Measurements from ENCODE around the gene SFRP5. TPM values are rescaled to one million over a fixed set of nuclear protein-coding genes. Genes with fewer than 3 reads are reported as not detected.

The SFRP5 gene
- total RNA-seq, 3 donors from 2014 or later = 0.29 to 1.8 (median 0.33) TPM

DNA sequence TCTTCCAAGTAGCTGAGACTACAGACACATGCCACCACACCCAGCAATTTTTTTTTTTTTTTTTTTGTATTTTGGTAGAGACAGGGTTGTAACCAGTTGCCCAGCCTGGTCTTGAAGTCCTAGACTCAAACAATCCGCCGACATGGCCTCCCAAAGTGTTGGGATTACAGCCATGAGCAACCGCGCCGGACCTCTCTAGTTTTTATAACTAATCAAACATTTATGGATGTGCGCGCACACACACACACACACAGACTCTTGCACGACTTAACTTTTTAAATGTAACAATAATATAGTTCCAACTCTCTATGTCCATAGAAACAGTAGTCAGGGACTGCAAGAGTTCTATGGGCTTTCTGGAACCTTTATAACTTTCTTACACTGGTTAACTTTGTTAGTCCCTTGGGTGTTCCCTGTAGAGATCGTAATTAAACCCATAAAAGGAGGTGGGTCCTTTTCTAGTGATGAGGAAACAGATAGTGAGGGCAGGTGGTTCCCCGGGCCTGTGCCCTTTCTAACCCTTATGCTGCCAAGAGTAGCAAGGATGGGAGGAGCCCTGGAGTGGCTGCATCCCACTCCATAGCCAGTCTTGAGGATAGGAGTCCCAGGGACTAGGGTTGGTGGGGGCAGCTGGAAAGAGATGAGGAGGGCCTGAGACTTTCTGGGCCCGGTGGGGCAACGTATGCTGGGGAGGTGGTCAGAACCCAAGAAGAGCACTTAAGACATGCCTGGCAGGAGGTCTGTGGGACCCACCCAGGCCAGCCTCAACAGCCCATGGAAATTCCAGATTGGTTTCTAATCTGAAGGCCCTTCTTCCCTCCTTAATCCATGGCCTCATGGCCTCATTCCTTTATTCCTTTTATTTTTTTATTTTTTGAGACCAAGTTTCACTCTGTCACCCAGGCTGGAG is 49.7 kb downstream of the SFRP5 start:
- DNase-seq (ENCODE audit: low spot score in 2 of 2) = no peak
- Histone ChIP-seq H3K4me3 (no peak overlapping the region), H3K36me3 (no peaks in the 10 kb centered on the region), H3K4me1 (peaks cover 10 to 21% of the 10 kb centered on the region in 2 donors), H3K9me3 (no peaks in the 10 kb centered on the region), H3K27ac (peak overlapping the region in 1 of 2 donors; percentile 14), H3K27me3 (no peaks in the 10 kb centered on the region)
- TF ChIP-seq POLR2A (IDR thresholded peaks at IDR 0.05) (no peak), POLR2AphosphoS5 (IDR thresholded peaks at IDR 0.05) (no peak)
- TF ChIP-seq, protein P1, sequence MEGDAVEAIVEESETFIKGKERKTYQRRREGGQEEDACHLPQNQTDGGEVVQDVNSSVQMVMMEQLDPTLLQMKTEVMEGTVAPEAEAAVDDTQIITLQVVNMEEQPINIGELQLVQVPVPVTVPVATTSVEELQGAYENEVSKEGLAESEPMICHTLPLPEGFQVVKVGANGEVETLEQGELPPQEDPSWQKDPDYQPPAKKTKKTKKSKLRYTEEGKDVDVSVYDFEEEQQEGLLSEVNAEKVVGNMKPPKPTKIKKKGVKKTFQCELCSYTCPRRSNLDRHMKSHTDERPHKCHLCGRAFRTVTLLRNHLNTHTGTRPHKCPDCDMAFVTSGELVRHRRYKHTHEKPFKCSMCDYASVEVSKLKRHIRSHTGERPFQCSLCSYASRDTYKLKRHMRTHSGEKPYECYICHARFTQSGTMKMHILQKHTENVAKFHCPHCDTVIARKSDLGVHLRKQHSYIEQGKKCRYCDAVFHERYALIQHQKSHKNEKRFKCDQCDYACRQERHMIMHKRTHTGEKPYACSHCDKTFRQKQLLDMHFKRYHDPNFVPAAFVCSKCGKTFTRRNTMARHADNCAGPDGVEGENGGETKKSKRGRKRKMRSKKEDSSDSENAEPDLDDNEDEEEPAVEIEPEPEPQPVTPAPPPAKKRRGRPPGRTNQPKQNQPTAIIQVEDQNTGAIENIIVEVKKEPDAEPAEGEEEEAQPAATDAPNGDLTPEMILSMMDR (IDR thresholded peaks at IDR 0.05) = no peak
- intact Hi-C loops (cut with DNase I; ENCODE audit: low total_unique reads) = no loop called here

- no peak for DNase-seq (ENCODE audit: low spot score in 2 of 2)
- Histone ChIP-seq H3K27ac (peak overlapping the region; percentile 92 to 93), H3K9me3 (no peaks in the 10 kb centered on the region), H3K36me3 (no peaks in the 10 kb centered on the region), H3K4me1 (peaks cover 15 to 21% of the 10 kb centered on the region in 2 donors), H3K27me3 (no peaks in the 10 kb centered on the region), H3K4me3 (no peak overlapping the region)
- intact Hi-C loops (cut with DNase I; ENCODE audit: low total_unique reads) = loop anchor here (5.0 to 10.0 kb wide), 2 partner anchors 1132 to 1535 kb away; partner anchors contain the start of gene TM9SF3
- no peak for TF ChIP-seq POLR2AphosphoS5 (IDR thresholded peaks at IDR 0.05)
- TF ChIP-seq POLR2A (IDR thresholded peaks at IDR 0.05) = no peak
- TF ChIP-seq, protein P1 (IDR thresholded peaks at IDR 0.05) = no peak
These were observed 52.2 kb downstream of the SFRP5 start for GRCh38 chr10:97719602-97720001.

DNA sequence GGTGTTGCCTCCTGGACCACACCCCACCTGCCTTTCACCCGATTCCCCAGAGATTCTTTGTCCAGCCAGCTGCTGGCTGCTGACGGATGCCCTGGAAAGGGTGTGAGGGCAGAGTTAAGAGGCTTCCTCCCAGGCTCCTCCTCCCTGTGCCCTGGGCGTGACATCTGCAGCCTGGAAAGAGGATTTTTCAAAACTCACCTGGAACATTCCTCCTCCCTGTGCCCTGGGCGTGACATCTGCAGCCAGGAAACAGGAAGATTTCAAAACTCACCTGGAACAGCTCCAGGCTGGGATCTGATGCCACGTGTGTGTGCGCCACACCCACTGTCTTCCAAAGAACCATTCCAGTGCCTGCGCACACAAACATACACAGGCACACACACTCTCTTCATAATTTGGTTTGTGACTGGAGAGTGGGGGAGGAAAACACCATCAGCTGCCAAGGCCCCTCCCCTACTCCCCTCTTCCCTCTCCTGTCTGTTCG is 53.1 kb downstream of the SFRP5 start:
- no peaks in the 10 kb centered on the region for H3K9me3 ChIP-seq
- DNase-seq (ENCODE audit: low spot score in 2 of 2) = peak; percentile 88 to 92
- H3K4me1 ChIP-seq = peaks cover 15 to 21% of the 10 kb centered on the region in 2 donors

DNA sequence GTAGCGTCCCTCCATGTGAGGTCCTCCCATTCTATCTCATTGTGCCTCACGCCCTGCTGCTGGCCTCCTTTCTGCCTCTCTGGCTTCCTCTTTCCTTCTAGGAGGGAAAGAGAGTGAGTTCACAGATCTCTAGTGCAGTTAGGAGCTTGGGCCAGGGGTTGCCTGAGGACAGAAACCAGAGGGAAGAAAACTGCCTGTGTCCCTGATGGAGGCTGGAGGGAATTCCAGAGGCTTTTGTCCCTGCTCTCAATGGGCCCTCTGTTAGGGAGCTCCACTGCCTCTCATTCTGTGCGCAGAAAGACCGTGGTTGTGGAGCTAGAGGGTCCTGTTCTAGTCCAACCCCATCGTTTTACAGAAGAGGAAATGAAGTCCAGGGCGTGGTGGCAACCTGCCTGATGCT is 53.6 kb downstream of the SFRP5 start:
- Histone ChIP-seq H3K9me3 (no peaks in the 10 kb centered on the region), H3K27me3 (no peaks in the 10 kb centered on the region), H3K4me1 (peaks cover 15 to 21% of the 10 kb centered on the region in 2 donors), H3K4me3 (peak overlapping the region in 1 of 3 donors; percentile 41), H3K27ac (peak overlapping the region; percentile 92 to 93), H3K36me3 (no peaks in the 10 kb centered on the region)
- DNase-seq (ENCODE audit: low spot score in 2 of 2) = no peak
- TF ChIP-seq POLR2A (IDR thresholded peaks at IDR 0.05) (no peak), POLR2AphosphoS5 (IDR thresholded peaks at IDR 0.05) (no peak)
- TF ChIP-seq, protein P1 (IDR thresholded peaks at IDR 0.05) = no peak
- intact Hi-C loops (cut with DNase I; ENCODE audit: low total_unique reads) = loop anchor here (5.0 to 10.0 kb wide), 2 partner anchors 1131 to 1537 kb away; partner anchors contain the start of gene TM9SF3

More for the DNA sequence above, 53.1 kb downstream of the SFRP5 start:
- Histone ChIP-seq H3K27ac (peak overlapping the region; percentile 92 to 93), H3K36me3 (no peaks in the 10 kb centered on the region), H3K4me3 (peak overlapping the region in 1 of 3 donors; percentile 41), H3K27me3 (no peaks in the 10 kb centered on the region)
- TF ChIP-seq POLR2AphosphoS5 (IDR thresholded peaks at IDR 0.05) = peak; percentile 37 to 72 (median 57)
- no peak for TF ChIP-seq POLR2A (IDR thresholded peaks at IDR 0.05)
- intact Hi-C loops (cut with DNase I; ENCODE audit: low total_unique reads) = loop anchor here (5.0 to 10.0 kb wide), 2 partner anchors 1131 to 1536 kb away; partner anchors contain the start of gene TM9SF3

DNA sequence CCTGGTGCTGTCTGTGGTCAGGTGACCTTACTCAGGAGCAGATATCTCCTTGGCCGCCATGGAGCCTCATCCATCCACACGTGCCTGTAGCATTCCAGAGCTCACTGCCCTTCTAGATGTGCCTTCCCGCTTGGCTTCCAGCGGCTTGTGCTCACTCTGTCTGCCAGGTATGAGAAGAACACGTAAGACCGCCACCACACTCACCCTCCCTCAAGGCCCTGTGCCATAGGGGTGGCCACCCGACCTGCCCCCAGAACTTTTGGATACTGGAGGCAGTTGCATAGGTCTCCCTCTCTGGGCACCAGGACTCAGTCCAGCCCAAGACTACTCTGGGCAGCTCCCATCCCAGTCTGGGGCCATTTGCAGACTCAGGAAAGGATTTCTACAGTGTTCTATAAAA is 54.2 kb downstream of the SFRP5 start:
- peaks cover 15 to 21% of the 10 kb centered on the region in 2 donors for H3K4me1 ChIP-seq
- H3K9me3 ChIP-seq = no peaks in the 10 kb centered on the region
- no peaks in the 10 kb centered on the region for H3K27me3 ChIP-seq
- intact Hi-C loops (cut with DNase I; ENCODE audit: low total_unique reads) = loop anchor here (5.0 to 10.0 kb wide), 2 partner anchors 1130 to 1537 kb away; partner anchors contain the start of gene TM9SF3
- H3K4me3 ChIP-seq = peak overlapping the region in 1 of 3 donors; percentile 41
- no peak for TF ChIP-seq POLR2A (IDR thresholded peaks at IDR 0.05)
- TF ChIP-seq, protein P1 (IDR thresholded peaks at IDR 0.05) = no peak
- no peak for TF ChIP-seq POLR2AphosphoS5 (IDR thresholded peaks at IDR 0.05)
- peak overlapping the region; percentile 92 to 93 for H3K27ac ChIP-seq
- no peak for DNase-seq (ENCODE audit: low spot score in 2 of 2)
- no peaks in the 10 kb centered on the region for H3K36me3 ChIP-seq

Other genes with a start within 250 kb of the SFRP5 start
- not detected for gene ANKRD2, start 199.2 kb downstream of the SFRP5 start, total RNA-seq
- gene HOGA1, start 187.6 kb downstream of the SFRP5 start, total RNA-seq = 10 to 100 TPM in 1 of 3 donors, 1 to 10 TPM in 2; 1.9 to 11.0 (median 2.3) TPM
- gene C10orf62, start 182.3 kb downstream of the SFRP5 start, total RNA-seq = under 1 TPM in 2 of 3 donors, not detected in 1; 0.32 to 0.33 TPM
- gene MORN4, start 138.5 kb downstream of the SFRP5 start, total RNA-seq = 1 to 10 TPM; 3.5 to 9.4 (median 6.9) TPM
- gene PI4K2A, start 131.3 kb downstream of the SFRP5 start, total RNA-seq = 10 to 100 TPM; 18.0 to 24.8 (median 21.5) TPM
- 10 to 100 TPM; 23.9 to 42.4 (median 39.0) TPM for gene AVPI1, start 84.8 kb downstream of the SFRP5 start, total RNA-seq
- 10 to 100 TPM; 13.4 to 19.8 (median 16.2) TPM for gene MARVELD1, start 58.3 kb downstream of the SFRP5 start, total RNA-seq
- gene ZFYVE27, start 34.9 kb downstream of the SFRP5 start, total RNA-seq = 10 to 100 TPM; 26.9 to 37.6 (median 29.2) TPM
- gene GOLGA7B, start 77.8 kb upstream of the SFRP5 start, total RNA-seq = 1 to 10 TPM in 1 of 3 donors, under 1 TPM in 2; 0.33 to 3.2 (median 0.59) TPM

Measured in breast epithelium (tissue), 4 donors.